CD8-positive, alpha-beta memory T cell (primary cell): ENCODE data around the gene GRIN3B. TPM values are rescaled to one million over a fixed set of nuclear protein-coding genes. Genes with fewer than 3 reads are reported as not detected.
A peak's percentile ranks its signal among the peaks of the same experiment; 100 is the strongest.

ENCODE experiments used
- CTCF ChIA-PET: fragments of 350-600 bp; sonication (Branson Sonifier 250); formaldehyde crosslinking; loops from one replicate; lab custom pipeline; 2021; ENCODE audit warnings: antibody characterized with exemption; lab: Charles Lee
- POLR2A ChIA-PET: fragments of 350-600 bp; sonication (Branson Sonifier 250); formaldehyde crosslinking; loops from one replicate; lab custom pipeline; 2021; ENCODE audit warnings: antibody characterized with exemption; lab: Charles Lee
- DNase-seq, 5 donors: peaks; one replicate each; pipeline versions ENCODE4 v3.0.0 to v3.0.0-alpha.2; 2020 to 2022; ENCODE audit warnings: mixed read lengths in 1 of 5
- H3K27ac ChIP-seq: one replicate; pipeline ENCODE4 v1.7.0; 2013; ENCODE audit warnings: low read depth, mild to moderate bottlenecking, low read length, moderate library complexity
- H3K27me3 ChIP-seq: 2 replicates; pipeline ENCODE4 v1.7.0; 2013; ENCODE audit warnings: low read length, mild to moderate bottlenecking; ENCODE audit not compliant: insufficient read depth, poor library complexity, severe bottlenecking
- H3K36me3 ChIP-seq: 2 replicates; pipeline ENCODE4 v1.7.0; 2013; ENCODE audit warnings: mild to moderate bottlenecking, low read length, moderate library complexity; ENCODE audit not compliant: insufficient read depth
- H3K4me1 ChIP-seq: 2 replicates; pipeline ENCODE4 v1.7.0; 2013; ENCODE audit warnings: mild to moderate bottlenecking, low read length, moderate library complexity; ENCODE audit not compliant: insufficient read depth
- H3K4me3 ChIP-seq: 2 replicates; pipeline ENCODE4 v1.7.0; 2013; ENCODE audit warnings: mild to moderate bottlenecking, low read length
- H3K9me3 ChIP-seq: 2 replicates; pipeline ENCODE4 v1.7.0; 2013; ENCODE audit warnings: mild to moderate bottlenecking, low read length
- H3K27ac Mint-ChIP-seq, 8 donors: one replicate each; pipeline ENCODE4 v1.8.0; 2020 to 2021; ENCODE audit warnings: mixed read lengths in 8 of 8, mild to moderate bottlenecking in 6 of 8, inconsistent platforms in 3 of 8, moderate library complexity in 3 of 8
- H3K27me3 Mint-ChIP-seq, 2 donors: one replicate each; pipeline ENCODE4 v1.8.0; 2020 to 2021; ENCODE audit warnings: mixed read lengths in 2 of 2, mild to moderate bottlenecking in 1 of 2, moderate library complexity in 1 of 2
- H3K36me3 Mint-ChIP-seq, 3 donors: one replicate each; pipeline ENCODE4 v1.8.0; 2020 to 2021; ENCODE audit warnings: mixed read lengths in 3 of 3, inconsistent platforms in 1 of 3, mild to moderate bottlenecking in 1 of 3
- H3K4me1 Mint-ChIP-seq, 3 donors: one replicate each; pipeline ENCODE4 v1.8.0; 2020 to 2021; ENCODE audit warnings: mixed read lengths in 3 of 3, inconsistent platforms in 1 of 3, mild to moderate bottlenecking in 1 of 3
- H3K4me3 Mint-ChIP-seq, 7 donors: one replicate each; pipeline ENCODE4 v1.8.0; 2020 to 2021; ENCODE audit warnings: mixed read lengths in 7 of 7, mild to moderate bottlenecking in 6 of 7, moderate library complexity in 4 of 7, inconsistent platforms in 2 of 7
- H3K9me3 Mint-ChIP-seq, 5 donors: one replicate each; pipeline ENCODE4 v1.8.0; 2020 to 2022; ENCODE audit warnings: mixed read lengths in 5 of 5, mild to moderate bottlenecking in 3 of 5, moderate library complexity in 2 of 5, inconsistent platforms in 1 of 5
- polyA plus RNA-seq: library from polyadenylated mRNA; unstranded; fragments of 300-500 nt; fragmentation: Illumina TruSeq; gene quantifications from one replicate; pipeline ENCODE4 v1.2.3, GENCODE V29; 2021
- total RNA-seq, 2 experiments: library from RNA; stranded (reverse); gene quantifications; one replicate each; pipeline ENCODE4 v1.2.3, GENCODE V29; 2021

Gene GRIN3B, protein sequence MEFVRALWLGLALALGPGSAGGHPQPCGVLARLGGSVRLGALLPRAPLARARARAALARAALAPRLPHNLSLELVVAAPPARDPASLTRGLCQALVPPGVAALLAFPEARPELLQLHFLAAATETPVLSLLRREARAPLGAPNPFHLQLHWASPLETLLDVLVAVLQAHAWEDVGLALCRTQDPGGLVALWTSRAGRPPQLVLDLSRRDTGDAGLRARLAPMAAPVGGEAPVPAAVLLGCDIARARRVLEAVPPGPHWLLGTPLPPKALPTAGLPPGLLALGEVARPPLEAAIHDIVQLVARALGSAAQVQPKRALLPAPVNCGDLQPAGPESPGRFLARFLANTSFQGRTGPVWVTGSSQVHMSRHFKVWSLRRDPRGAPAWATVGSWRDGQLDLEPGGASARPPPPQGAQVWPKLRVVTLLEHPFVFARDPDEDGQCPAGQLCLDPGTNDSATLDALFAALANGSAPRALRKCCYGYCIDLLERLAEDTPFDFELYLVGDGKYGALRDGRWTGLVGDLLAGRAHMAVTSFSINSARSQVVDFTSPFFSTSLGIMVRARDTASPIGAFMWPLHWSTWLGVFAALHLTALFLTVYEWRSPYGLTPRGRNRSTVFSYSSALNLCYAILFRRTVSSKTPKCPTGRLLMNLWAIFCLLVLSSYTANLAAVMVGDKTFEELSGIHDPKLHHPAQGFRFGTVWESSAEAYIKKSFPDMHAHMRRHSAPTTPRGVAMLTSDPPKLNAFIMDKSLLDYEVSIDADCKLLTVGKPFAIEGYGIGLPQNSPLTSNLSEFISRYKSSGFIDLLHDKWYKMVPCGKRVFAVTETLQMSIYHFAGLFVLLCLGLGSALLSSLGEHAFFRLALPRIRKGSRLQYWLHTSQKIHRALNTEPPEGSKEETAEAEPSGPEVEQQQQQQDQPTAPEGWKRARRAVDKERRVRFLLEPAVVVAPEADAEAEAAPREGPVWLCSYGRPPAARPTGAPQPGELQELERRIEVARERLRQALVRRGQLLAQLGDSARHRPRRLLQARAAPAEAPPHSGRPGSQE
- not detected for total RNA-seq
- polyA plus RNA-seq, result not detected

GRCh38 chr19:1000095-1000494 lies at the start of gene GRIN3B:
GRIN3B (plus strand) TSS chr19:1000419; CDS start chr19:1000438, 19 bp downstream.
- Mint-ChIP-seq H3K36me3 (peaks cover 0 to 2% (median 0%) of the 10 kb centered on the region in 3 donors), H3K9me3 (peaks cover 0 to 6% (median 0%) of the 10 kb centered on the region in 5 donors), H3K4me1 (peaks cover 6 to 38% (median 13%) of the 10 kb centered on the region in 3 donors), H3K4me3 (peak within 1 kb of the TSS in 6 of 7 donors; percentile 18 to 59 (median 54)), H3K27ac (peak within 1 kb of the TSS in 6 of 8 donors; percentile 26 to 89 (median 66)), H3K27me3 (peaks cover 10 to 28% of the 10 kb centered on the region in 2 donors)
- Histone ChIP-seq H3K4me1 (peaks cover 32% of the 10 kb centered on the region), H3K27ac (no peak within 1 kb of the TSS), H3K9me3 (no peaks in the 10 kb centered on the region), H3K4me3 (no peak within 1 kb of the TSS), H3K27me3 (peaks cover 25% of the 10 kb centered on the region), H3K36me3 (no peaks in the 10 kb centered on the region)
- ChIA-PET POLR2A (no interaction called here), CTCF (interaction anchor here (1.2 to 2.5 kb wide), 3 partner anchors 21 to 33 kb away, joined by 3 to 7 read pairs (median 5); partner anchors contain the start of gene RNU6-2)
- DNase-seq, result peak; percentile 42 to 70 (median 47)

DNA sequence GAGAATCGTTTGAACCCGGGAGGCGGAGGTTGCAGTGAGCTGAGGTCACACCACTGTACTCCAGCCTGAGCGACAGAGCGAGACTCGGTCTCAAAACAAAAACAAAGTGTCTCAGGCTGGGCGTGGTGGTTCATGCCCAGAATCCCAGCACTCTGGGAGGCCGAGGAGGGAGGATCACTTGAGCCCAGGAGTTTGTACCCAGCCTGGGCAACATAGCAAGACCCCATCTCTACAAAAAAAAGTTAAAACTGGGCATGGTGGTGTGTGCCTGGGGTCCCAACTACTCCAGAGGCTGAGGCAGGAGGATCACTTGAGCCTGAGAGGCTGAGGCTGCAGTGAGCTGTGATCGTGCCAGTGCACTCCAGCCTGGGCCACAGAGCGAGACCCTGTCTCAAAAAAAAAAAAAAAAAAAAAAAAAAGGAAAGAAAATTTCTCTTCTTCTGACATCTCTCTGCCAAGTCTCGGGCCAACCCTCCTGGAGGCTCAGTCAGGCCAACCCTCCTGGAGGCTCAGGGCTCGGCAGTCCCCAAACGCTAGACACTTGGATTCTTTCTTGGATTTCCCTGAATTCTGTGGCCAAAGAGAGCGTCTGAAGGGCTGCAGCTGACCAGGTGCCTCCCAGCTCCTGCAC lies 48.1 kb upstream of the GRIN3B start:
- H3K27me3 ChIP-seq, result no peaks in the 10 kb centered on the region
- H3K4me1 Mint-ChIP-seq, result peaks cover 0 to 26% (median 2%) of the 10 kb centered on the region in 3 donors
- peaks cover 19% of the 10 kb centered on the region for H3K4me1 ChIP-seq
- no peaks in the 10 kb centered on the region for H3K36me3 ChIP-seq
- no peaks in the 10 kb centered on the region for H3K36me3 Mint-ChIP-seq
- CTCF ChIA-PET, result interaction anchor here (1.0 kb wide), 1 partner anchor 29 kb away, joined by 3 read pairs; no protein-coding TSS in a partner anchor
- peak overlapping the region in 4 of 8 donors; percentile 29 to 61 (median 44) for H3K27ac Mint-ChIP-seq
- no peak for DNase-seq
- peak overlapping the region in 6 of 7 donors; percentile 11 to 73 (median 54) for H3K4me3 Mint-ChIP-seq
- peaks cover 0 to 1% of the 10 kb centered on the region in 2 donors for H3K27me3 Mint-ChIP-seq
- H3K9me3 ChIP-seq, result no peaks in the 10 kb centered on the region
- H3K4me3 ChIP-seq, result no peak overlapping the region
- POLR2A ChIA-PET, result no interaction called here
- H3K27ac ChIP-seq, result peak overlapping the region; percentile 73
- H3K9me3 Mint-ChIP-seq, result no peaks in the 10 kb centered on the region

DNA sequence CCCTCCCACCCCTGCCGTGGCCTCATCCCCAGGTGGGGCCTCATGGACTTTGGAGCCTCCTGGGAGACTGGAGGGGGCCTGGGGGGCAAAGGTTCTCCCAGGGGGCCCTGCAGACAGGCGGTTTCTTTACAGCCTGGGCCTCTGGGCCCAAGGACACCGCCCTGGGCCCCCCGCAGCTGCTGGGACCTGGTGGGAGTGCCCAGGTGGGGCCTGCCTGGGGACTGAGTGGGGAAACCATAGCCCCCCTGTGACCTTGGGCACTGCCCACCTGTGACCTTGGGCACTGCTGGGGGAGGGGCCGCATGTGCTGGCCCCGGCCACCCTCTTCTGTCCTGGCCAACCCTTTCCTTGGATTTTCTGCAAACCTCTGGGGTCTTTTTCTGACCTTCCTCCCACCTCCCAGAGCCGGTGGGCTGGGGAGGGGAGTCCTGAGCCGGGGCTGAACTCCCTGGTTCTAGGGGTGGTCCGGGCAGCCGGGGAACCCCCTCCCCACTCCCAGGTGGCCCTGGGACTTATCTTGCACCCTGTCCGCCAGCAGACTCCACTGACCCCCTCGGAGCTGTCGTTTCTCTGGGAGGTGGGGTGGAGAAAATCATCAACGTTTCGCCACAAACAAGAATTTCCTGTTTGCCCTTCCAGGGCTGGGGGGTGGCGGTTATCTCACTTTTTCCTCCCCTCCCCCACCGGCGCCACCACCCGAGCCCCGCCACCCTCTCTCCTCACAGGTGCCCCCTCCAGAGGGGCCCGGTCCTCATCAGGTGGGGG lies 47.4 kb upstream of the GRIN3B start:
- Mint-ChIP-seq H3K9me3 (no peaks in the 10 kb centered on the region), H3K27me3 (peaks cover 0 to 1% of the 10 kb centered on the region in 2 donors), H3K4me1 (peaks cover 0 to 26% (median 2%) of the 10 kb centered on the region in 3 donors), H3K36me3 (no peaks in the 10 kb centered on the region), H3K4me3 (peak overlapping the region; percentile 40 to 81 (median 73)), H3K27ac (peak overlapping the region in 4 of 8 donors; percentile 3 to 83 (median 72))
- ChIA-PET POLR2A (no interaction called here), CTCF (interaction anchor here (1.0 kb wide), 1 partner anchor 28 kb away, joined by 3 read pairs; no protein-coding TSS in a partner anchor)
- Histone ChIP-seq H3K4me3 (peak overlapping the region; percentile 26), H3K27me3 (no peaks in the 10 kb centered on the region), H3K36me3 (no peaks in the 10 kb centered on the region), H3K4me1 (peaks cover 19% of the 10 kb centered on the region), H3K27ac (peak overlapping the region; percentile 73), H3K9me3 (no peaks in the 10 kb centered on the region)
- no peak for DNase-seq

DNA sequence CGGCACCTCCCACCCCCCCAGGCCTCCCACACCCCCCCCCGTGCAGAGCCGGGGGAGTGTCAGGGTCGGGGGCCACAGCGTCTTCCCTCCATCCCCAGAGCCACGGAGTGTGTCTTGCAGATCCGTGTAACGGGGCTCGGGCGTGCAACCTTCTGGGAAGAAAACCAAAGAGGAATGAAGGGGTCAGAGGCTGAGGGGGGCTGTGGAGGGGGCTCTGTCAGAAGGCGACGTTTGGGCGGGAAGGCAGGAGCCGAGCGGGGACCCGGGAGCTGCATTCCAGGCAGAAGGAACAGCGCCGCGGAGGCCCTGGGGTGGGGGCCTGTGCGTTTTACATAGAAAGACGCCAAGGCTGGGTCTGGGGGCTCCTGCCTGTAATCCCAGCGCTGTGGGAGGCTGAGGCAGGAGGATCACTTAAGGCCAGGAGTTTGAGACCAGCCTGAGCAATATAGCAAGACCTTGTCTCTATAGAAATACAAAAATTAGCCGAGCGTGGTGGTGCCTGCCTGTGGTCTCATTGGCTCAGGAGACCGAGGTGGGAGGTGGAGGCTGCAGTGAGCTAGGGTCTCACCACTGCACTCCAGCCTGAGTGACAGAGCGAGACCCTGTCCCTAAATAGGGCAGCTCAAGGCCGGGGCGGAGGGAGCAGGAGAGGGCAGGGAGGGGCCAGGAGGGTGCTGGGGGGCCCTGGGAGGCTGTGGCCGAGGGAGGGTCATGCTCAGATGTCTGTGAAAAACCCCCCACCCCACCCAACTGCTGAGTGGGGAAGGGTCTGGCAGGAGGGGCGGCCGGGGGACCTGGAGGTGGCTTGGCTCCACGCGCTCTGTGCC lies 46.6 kb upstream of the GRIN3B start:
- H3K27ac ChIP-seq, result peak overlapping the region; percentile 73
- DNase-seq, result no peak
- H3K4me1 ChIP-seq, result peaks cover 19% of the 10 kb centered on the region
- no peaks in the 10 kb centered on the region for H3K36me3 Mint-ChIP-seq
- ChIA-PET CTCF (interaction anchor here (0.5 kb wide), 1 partner anchor 12 kb away, joined by 3 read pairs; no protein-coding TSS in a partner anchor), POLR2A (no interaction called here)
- peak overlapping the region in 6 of 7 donors; percentile 41 to 81 (median 50) for H3K4me3 Mint-ChIP-seq
- H3K36me3 ChIP-seq, result no peaks in the 10 kb centered on the region
- H3K9me3 Mint-ChIP-seq, result no peaks in the 10 kb centered on the region
- H3K27me3 ChIP-seq, result no peaks in the 10 kb centered on the region
- peaks cover 0 to 26% (median 2%) of the 10 kb centered on the region in 3 donors for H3K4me1 Mint-ChIP-seq
- H3K9me3 ChIP-seq, result no peaks in the 10 kb centered on the region
- no peaks in the 10 kb centered on the region for H3K27me3 Mint-ChIP-seq
- H3K4me3 ChIP-seq, result peak overlapping the region; percentile 26
- H3K27ac Mint-ChIP-seq, result peak overlapping the region in 2 of 8 donors; percentile 64 to 74

- H3K27ac ChIP-seq, result peak overlapping the region; percentile 57
- POLR2A ChIA-PET, result no interaction called here
- no peak for DNase-seq
Observed at GRCh38 chr19:954272-954671, 45.9 kb upstream of the GRIN3B start.

GRCh38 chr19:954672-955494 lies 45.3 kb upstream of the GRIN3B start:
- Mint-ChIP-seq H3K4me1 (peaks cover 0 to 26% (median 2%) of the 10 kb centered on the region in 3 donors), H3K27me3 (no peaks in the 10 kb centered on the region), H3K27ac (peak overlapping the region in 1 of 8 donors; percentile 75), H3K36me3 (peaks cover 0 to 2% (median 0%) of the 10 kb centered on the region in 3 donors), H3K9me3 (no peaks in the 10 kb centered on the region), H3K4me3 (no peak overlapping the region)
- ChIA-PET POLR2A (no interaction called here), CTCF (interaction anchor here (0.5 kb wide), 1 partner anchor 99 kb away, joined by 3 read pairs; no protein-coding TSS in a partner anchor)
- DNase-seq, result no peak
- Histone ChIP-seq H3K4me1 (peaks cover 19% of the 10 kb centered on the region), H3K36me3 (no peaks in the 10 kb centered on the region), H3K4me3 (no peak overlapping the region), H3K9me3 (no peaks in the 10 kb centered on the region), H3K27ac (peak overlapping the region; percentile 57), H3K27me3 (no peaks in the 10 kb centered on the region)

More at GRCh38 chr19:954272-954671, 45.9 kb upstream of the GRIN3B start:
- CTCF ChIA-PET, result no interaction called here
- Histone ChIP-seq H3K9me3 (no peaks in the 10 kb centered on the region), H3K4me3 (no peak overlapping the region), H3K36me3 (no peaks in the 10 kb centered on the region), H3K27me3 (no peaks in the 10 kb centered on the region), H3K4me1 (peaks cover 19% of the 10 kb centered on the region)
- no peak overlapping the region for H3K4me3 Mint-ChIP-seq
- H3K4me1 Mint-ChIP-seq, result peaks cover 0 to 26% (median 2%) of the 10 kb centered on the region in 3 donors
- no peak overlapping the region for H3K27ac Mint-ChIP-seq
- no peaks in the 10 kb centered on the region for H3K9me3 Mint-ChIP-seq
- no peaks in the 10 kb centered on the region for H3K36me3 Mint-ChIP-seq
- no peaks in the 10 kb centered on the region for H3K27me3 Mint-ChIP-seq
